ENCODE data around the gene FAM25A.
"Not testable (repeated sequence)": the region's sequence is repeated elsewhere in the genome, so short reads cannot be mapped to it uniquely, and the experiment has no call there.

The FAM25A gene

GRCh38 chr10:87020056-87020455 is at the start of gene FAM25A:
Gene FAM25A, plus strand, starts transcription at chr10:87020294. Its CDS starts 31 bp downstream, at chr10:87020325.
- H3K4me1 ChIP-seq (ENCODE audit: insufficient read depth, low read length); H3K36me3 ChIP-seq (ENCODE audit: insufficient read depth, low read length); H2AFZ ChIP-seq (ENCODE audit: low read depth, low read length); H3K9me3 ChIP-seq (ENCODE audit: low read length); H3K27me3 ChIP-seq (ENCODE audit: insufficient read depth, low read length); H3K4me3 ChIP-seq (ENCODE audit: low read length): not testable (repeated sequence)

- Histone ChIP-seq H3K9me3 (ENCODE audit: low read length) (peaks cover 3% of the 10 kb centered on the region), H3K4me1 (ENCODE audit: insufficient read depth, low read length) (peaks cover 16% of the 10 kb centered on the region), H3K36me3 (ENCODE audit: insufficient read depth, low read length) (no peaks in the 10 kb centered on the region), H3K27me3 (ENCODE audit: insufficient read depth, low read length) (no peaks in the 10 kb centered on the region), H3K4me3 (ENCODE audit: low read length) (no peak overlapping the region), H2AFZ (ENCODE audit: low read depth, low read length) (no peak overlapping the region)
Observed at GRCh38 chr10:86970982-86971231, 49.2 kb upstream of the FAM25A start.

GRCh38 chr10:86971232-86971991 is 48.7 kb upstream of the FAM25A start:
- Histone ChIP-seq H3K4me3 (ENCODE audit: low read length) (no peak overlapping the region), H3K9me3 (ENCODE audit: low read length) (peaks cover 3% of the 10 kb centered on the region), H3K4me1 (ENCODE audit: insufficient read depth, low read length) (peaks cover 12% of the 10 kb centered on the region), H3K27me3 (ENCODE audit: insufficient read depth, low read length) (no peaks in the 10 kb centered on the region), H3K36me3 (ENCODE audit: insufficient read depth, low read length) (no peaks in the 10 kb centered on the region), H2AFZ (ENCODE audit: low read depth, low read length) (no peak overlapping the region)

GRCh38 chr10:86972613-86973380 is 47.3 kb upstream of the FAM25A start:
- no peaks in the 10 kb centered on the region for H3K27me3 ChIP-seq (ENCODE audit: insufficient read depth, low read length)
- peaks cover 6% of the 10 kb centered on the region for H3K4me1 ChIP-seq (ENCODE audit: insufficient read depth, low read length)
- H2AFZ ChIP-seq (ENCODE audit: low read depth, low read length): no peak overlapping the region
- H3K9me3 ChIP-seq (ENCODE audit: low read length): peaks cover 3% of the 10 kb centered on the region
- no peak overlapping the region for H3K4me3 ChIP-seq (ENCODE audit: low read length)
- no peaks in the 10 kb centered on the region for H3K36me3 ChIP-seq (ENCODE audit: insufficient read depth, low read length)

- H3K27me3 ChIP-seq (ENCODE audit: insufficient read depth, low read length): no peaks in the 10 kb centered on the region
- no peak overlapping the region for H2AFZ ChIP-seq (ENCODE audit: low read depth, low read length)
- H3K4me3 ChIP-seq (ENCODE audit: low read length): no peak overlapping the region
- H3K9me3 ChIP-seq (ENCODE audit: low read length): peaks cover 3% of the 10 kb centered on the region
- peaks cover 5% of the 10 kb centered on the region for H3K4me1 ChIP-seq (ENCODE audit: insufficient read depth, low read length)
- H3K36me3 ChIP-seq (ENCODE audit: insufficient read depth, low read length): no peaks in the 10 kb centered on the region
Observed at GRCh38 chr10:86974484-86974883, 45.6 kb upstream of the FAM25A start.

- Histone ChIP-seq H3K9me3 (ENCODE audit: low read length) (peaks cover 3% of the 10 kb centered on the region), H2AFZ (ENCODE audit: low read depth, low read length) (no peak overlapping the region), H3K4me1 (ENCODE audit: insufficient read depth, low read length) (no peaks in the 10 kb centered on the region), H3K4me3 (ENCODE audit: low read length) (no peak overlapping the region), H3K27me3 (ENCODE audit: insufficient read depth, low read length) (no peaks in the 10 kb centered on the region), H3K36me3 (ENCODE audit: insufficient read depth, low read length) (no peaks in the 10 kb centered on the region)
Observed at GRCh38 chr10:86976362-86977056, 43.6 kb upstream of the FAM25A start.

GRCh38 chr10:86978457-86978856 is 41.6 kb upstream of the FAM25A start:
- H3K4me1 ChIP-seq (ENCODE audit: insufficient read depth, low read length); H3K27me3 ChIP-seq (ENCODE audit: insufficient read depth, low read length): not testable (repeated sequence)

GRCh38 chr10:86979296-86979818 is 40.7 kb upstream of the FAM25A start:
- H3K4me3 ChIP-seq (ENCODE audit: low read length): no peak overlapping the region
- no peaks in the 10 kb centered on the region for H3K4me1 ChIP-seq (ENCODE audit: insufficient read depth, low read length)
- no peak overlapping the region for H2AFZ ChIP-seq (ENCODE audit: low read depth, low read length)
- H3K9me3 ChIP-seq (ENCODE audit: low read length): no peaks in the 10 kb centered on the region
- H3K36me3 ChIP-seq (ENCODE audit: insufficient read depth, low read length): no peaks in the 10 kb centered on the region
- H3K27me3 ChIP-seq (ENCODE audit: insufficient read depth, low read length): no peaks in the 10 kb centered on the region

More at GRCh38 chr10:86978457-86978856, 41.6 kb upstream of the FAM25A start:
- not testable (repeated sequence) for H2AFZ ChIP-seq (ENCODE audit: low read depth, low read length); H3K4me3 ChIP-seq (ENCODE audit: low read length); H3K9me3 ChIP-seq (ENCODE audit: low read length); H3K36me3 ChIP-seq (ENCODE audit: insufficient read depth, low read length)

GRCh38 chr10:86979977-86980448 is 40.1 kb upstream of the FAM25A start:
- H3K9me3 ChIP-seq (ENCODE audit: low read length): no peaks in the 10 kb centered on the region
- H3K4me3 ChIP-seq (ENCODE audit: low read length): no peak overlapping the region
- no peaks in the 10 kb centered on the region for H3K36me3 ChIP-seq (ENCODE audit: insufficient read depth, low read length)
- H3K4me1 ChIP-seq (ENCODE audit: insufficient read depth, low read length): no peaks in the 10 kb centered on the region
- no peak overlapping the region for H2AFZ ChIP-seq (ENCODE audit: low read depth, low read length)
- no peaks in the 10 kb centered on the region for H3K27me3 ChIP-seq (ENCODE audit: insufficient read depth, low read length)

- H3K27me3 ChIP-seq (ENCODE audit: insufficient read depth, low read length); H3K4me3 ChIP-seq (ENCODE audit: low read length); H3K9me3 ChIP-seq (ENCODE audit: low read length); H3K4me1 ChIP-seq (ENCODE audit: insufficient read depth, low read length); H3K36me3 ChIP-seq (ENCODE audit: insufficient read depth, low read length); H2AFZ ChIP-seq (ENCODE audit: low read depth, low read length): not testable (repeated sequence)
Observed at GRCh38 chr10:86981020-86981419, 39.1 kb upstream of the FAM25A start.

- Histone ChIP-seq H3K4me3 (ENCODE audit: low read length) (no peak overlapping the region), H3K9me3 (ENCODE audit: low read length) (no peaks in the 10 kb centered on the region), H3K36me3 (ENCODE audit: insufficient read depth, low read length) (no peaks in the 10 kb centered on the region), H2AFZ (ENCODE audit: low read depth, low read length) (no peak overlapping the region), H3K4me1 (ENCODE audit: insufficient read depth, low read length) (no peaks in the 10 kb centered on the region), H3K27me3 (ENCODE audit: insufficient read depth, low read length) (no peaks in the 10 kb centered on the region)
Observed at GRCh38 chr10:86981716-86982115, 38.4 kb upstream of the FAM25A start.

GRCh38 chr10:86984498-86984897 is 35.6 kb upstream of the FAM25A start:
- H3K9me3 ChIP-seq (ENCODE audit: low read length); H3K4me1 ChIP-seq (ENCODE audit: insufficient read depth, low read length); H3K27me3 ChIP-seq (ENCODE audit: insufficient read depth, low read length); H3K4me3 ChIP-seq (ENCODE audit: low read length); H3K36me3 ChIP-seq (ENCODE audit: insufficient read depth, low read length); H2AFZ ChIP-seq (ENCODE audit: low read depth, low read length): not testable (repeated sequence)

- no peak overlapping the region for H2AFZ ChIP-seq (ENCODE audit: low read depth, low read length)
- H3K27me3 ChIP-seq (ENCODE audit: insufficient read depth, low read length): no peaks in the 10 kb centered on the region
- H3K36me3 ChIP-seq (ENCODE audit: insufficient read depth, low read length): no peaks in the 10 kb centered on the region
- no peak overlapping the region for H3K4me3 ChIP-seq (ENCODE audit: low read length)
- peaks cover 3% of the 10 kb centered on the region for H3K9me3 ChIP-seq (ENCODE audit: low read length)
- no peaks in the 10 kb centered on the region for H3K4me1 ChIP-seq (ENCODE audit: insufficient read depth, low read length)
Observed at GRCh38 chr10:86988520-86988919, 31.6 kb upstream of the FAM25A start.
